HEK293 (cell line): Measurements from ENCODE around the gene AKAP8.

Experiments
- CTCF ChIA-PET: fragments of 350-600 bp; formaldehyde crosslinking; extraction: SDS; loops from one replicate; lab custom pipeline; 2021; ENCODE audit warnings: antibody characterized with exemption; lab: Yijun Ruan, JAX
- POLR2A ChIA-PET: fragments of 300-600 bp; formaldehyde crosslinking; extraction: SDS; loops from one replicate; lab custom pipeline; 2020; ENCODE audit warnings: antibody characterized with exemption, inconsistent platforms; lab: Yijun Ruan, JAX
- H3K27ac ChIP-seq: fragments of 200-500 bp; sonication (Bioruptor generic); 2 replicates; pipeline ENCODE4 v1.5.1; 2014; ENCODE audit warnings: low read depth, low read length, control low read depth, inconsistent platforms; ENCODE audit errors: extremely low read depth
- H3K36me3 ChIP-seq, 2 experiments: fragments of 200-500 bp in 1 of 2; sonication (Bioruptor generic) in 1 of 2; 1 replicate in 1 of 2; 2 replicates in 1 of 2; pipeline ENCODE4 v1.5.1; 2014 to 2017; ENCODE audit warnings: inconsistent platforms in 2 of 2, low read length in 2 of 2; ENCODE audit not compliant: control insufficient read depth in 2 of 2, insufficient read depth in 1 of 2
- H3K4me1 ChIP-seq: fragments of 200-500 bp; sonication (Bioruptor generic); 2 replicates; pipeline ENCODE4 v1.5.1; 2014; ENCODE audit warnings: mild to moderate bottlenecking, low read length, inconsistent platforms; ENCODE audit not compliant: control insufficient read depth, insufficient read depth
- H3K4me3 ChIP-seq: 2 replicates; pipeline ENCODE4 v1.5.1; 2011; ENCODE audit warnings: low read depth, mild to moderate bottlenecking, control low read depth, low read length, moderate library complexity
- H3K9me3 ChIP-seq: fragments of 200-500 bp; sonication (Bioruptor generic); 2 replicates; pipeline ENCODE4 v1.5.1; 2014; ENCODE audit warnings: low read depth, low read length, inconsistent platforms; ENCODE audit not compliant: control insufficient read depth, insufficient read depth
- EGR2 ChIP-seq: fragments of 450-650 bp; formaldehyde crosslinking; IDR thresholded peaks from 2 replicates; pipeline ENCODE4 v1.5.1; 2016; ENCODE audit warnings: low read depth, missing biosample characterization, missing genetic modification characterization
- HOXC10 ChIP-seq: sonication (generic); formaldehyde crosslinking; IDR thresholded peaks from 2 replicates; pipeline ENCODE4 v1.8.1; 2023; ENCODE audit warnings: mild to moderate bottlenecking, missing genetic modification reagents
- KLF7 ChIP-seq: fragments of 450-650 bp; formaldehyde crosslinking; IDR thresholded peaks from 2 replicates; pipeline ENCODE4 v1.5.1; 2016; ENCODE audit warnings: missing biosample characterization, missing genetic modification characterization, borderline replicate concordance
- PRDM1 ChIP-seq: fragments of 450-650 bp; formaldehyde crosslinking; IDR thresholded peaks from 2 replicates; pipeline ENCODE4; 2016; ENCODE audit warnings: missing biosample characterization, missing genetic modification characterization
- YY2 ChIP-seq: fragments of 450-650 bp; formaldehyde crosslinking; IDR thresholded peaks from 2 replicates; pipeline ENCODE4 v1.5.1; 2016; ENCODE audit warnings: missing biosample characterization, missing genetic modification characterization
- ZFHX2 ChIP-seq: fragments of 450-650 bp; formaldehyde crosslinking; conservative IDR thresholded peaks from 2 replicates; pipeline ENCODE4 v1.5.1; 2016; ENCODE audit warnings: missing biosample characterization, missing genetic modification characterization
- ZNF114 ChIP-seq: fragments of 450-650 bp; formaldehyde crosslinking; IDR thresholded peaks from 2 replicates; pipeline ENCODE4 v1.5.0; 2017; ENCODE audit warnings: missing biosample characterization, missing genetic modification characterization
- ZNF140 ChIP-seq: fragments of 450-650 bp; formaldehyde crosslinking; IDR thresholded peaks from 2 replicates; pipeline ENCODE4 v1.5.1; 2016; ENCODE audit warnings: missing biosample characterization, missing genetic modification characterization
- ZNF174 ChIP-seq: fragments of 450-650 bp; formaldehyde crosslinking; IDR thresholded peaks from 2 replicates; pipeline ENCODE4 v1.5.0; 2017; ENCODE audit warnings: missing biosample characterization, mild to moderate bottlenecking, missing genetic modification characterization
- ZNF23 ChIP-seq: fragments of 450-650 bp; formaldehyde crosslinking; IDR thresholded peaks from 2 replicates; pipeline ENCODE4 v1.5.1; 2016; ENCODE audit warnings: missing biosample characterization, missing genetic modification characterization, borderline replicate concordance
- ZNF24 ChIP-seq: fragments of 450-650 bp; formaldehyde crosslinking; IDR thresholded peaks from 2 replicates; pipeline ENCODE4 v1.5.1; 2016; ENCODE audit warnings: missing biosample characterization, missing genetic modification characterization
- ZNF398 ChIP-seq: fragments of 450-650 bp; formaldehyde crosslinking; IDR thresholded peaks from 2 replicates; pipeline ENCODE4 v1.5.1; 2017; ENCODE audit warnings: missing biosample characterization, missing genetic modification characterization
- ZNF473 ChIP-seq: fragments of 450-650 bp; formaldehyde crosslinking; IDR thresholded peaks from 2 replicates; pipeline ENCODE4 v1.5.1; 2017; ENCODE audit warnings: missing biosample characterization, missing genetic modification characterization
- ZNF521 ChIP-seq: fragments of 450-650 bp; formaldehyde crosslinking; IDR thresholded peaks from 2 replicates; pipeline ENCODE4 v1.5.1; 2017; ENCODE audit warnings: missing biosample characterization, mild to moderate bottlenecking, missing genetic modification characterization
- ZNF549 ChIP-seq: fragments of 450-650 bp; IDR thresholded peaks from 2 replicates; pipeline ENCODE4 v1.5.1; 2018; ENCODE audit warnings: missing biosample characterization, missing genetic modification characterization, mild to moderate bottlenecking, inconsistent platforms, moderate library complexity
- ZNF580 ChIP-seq: fragments of 450-650 bp; formaldehyde crosslinking; IDR thresholded peaks from 2 replicates; pipeline ENCODE4 v1.5.1; 2016; ENCODE audit warnings: missing biosample characterization, missing genetic modification characterization
- ZNF600 ChIP-seq: fragments of 450-650 bp; formaldehyde crosslinking; IDR thresholded peaks from 2 replicates; pipeline ENCODE4 v1.5.1; 2016; ENCODE audit warnings: missing biosample characterization, missing genetic modification characterization
- ZNF626 ChIP-seq: fragments of 450-650 bp; sonication (Bioruptor Pico); formaldehyde crosslinking; IDR thresholded peaks from 2 replicates; pipeline ENCODE4 v1.5.1; 2018; ENCODE audit warnings: missing biosample characterization, missing genetic modification characterization, inconsistent platforms
- ZSCAN18 ChIP-seq: fragments of 450-650 bp; formaldehyde crosslinking; IDR thresholded peaks from 2 replicates; pipeline ENCODE4 v1.5.1; 2016; ENCODE audit warnings: missing biosample characterization, missing genetic modification characterization
- ZXDB ChIP-seq: fragments of 450-650 bp; formaldehyde crosslinking; IDR thresholded peaks from 2 replicates; pipeline ENCODE4 v1.5.1; 2016; ENCODE audit warnings: missing biosample characterization, missing genetic modification characterization
- TF ChIP-seq, protein P1 (sequence below): fragments of 450-650 bp; IDR thresholded peaks from 2 replicates; pipeline ENCODE4 v1.5.1; 2018; ENCODE audit warnings: missing biosample characterization, mild to moderate bottlenecking, missing genetic modification characterization
- TF ChIP-seq, protein P2 (sequence below): fragments of 450-650 bp; formaldehyde crosslinking; IDR thresholded peaks from 2 replicates; pipeline ENCODE4 v1.5.1; 2016; ENCODE audit warnings: missing biosample characterization, missing genetic modification characterization
- TF ChIP-seq, protein P3 (sequence below): fragments of 450-650 bp; formaldehyde crosslinking; IDR thresholded peaks from 2 replicates; pipeline ENCODE4 v1.5.1; 2016; ENCODE audit warnings: missing biosample characterization, missing genetic modification characterization

Gene AKAP8

GRCh38 chr19:15381864-15382263, 2.3 kb upstream of the AKAP8 start:
- Histone ChIP-seq H3K4me3 (no peak overlapping the region), H3K4me1 (peaks cover 4% of the 10 kb centered on the region), H3K36me3 (peaks cover 14 to 30% of the 10 kb centered on the region in 2 experiments; a peak in 2 of 3 replicates), H3K27ac (no peak overlapping the region), H3K9me3 (no peaks in the 10 kb centered on the region)
- ChIA-PET POLR2A (no interaction called here), CTCF (no interaction called here)
- no peak for TF ChIP-seq ZNF174 (tag by site-specific recombination)
- no peak for TF ChIP-seq ZNF473
- no peak for TF ChIP-seq YY2 (tag by site-specific recombination)
- TF ChIP-seq ZNF580 (tag by site-specific recombination): no peak
- TF ChIP-seq ZNF398 (tag by site-specific recombination): no peak
- no peak for TF ChIP-seq ZNF521 (tag by site-specific recombination)
- TF ChIP-seq ZSCAN18: no peak
- TF ChIP-seq ZFHX2: peak; percentile 69
- TF ChIP-seq ZNF24: no peak
- no peak for TF ChIP-seq ZNF140 (tag by site-specific recombination)
- TF ChIP-seq ZNF626 (tag by site-specific recombination): no peak
- TF ChIP-seq ZNF600 (tag by site-specific recombination): peak; percentile 60
- TF ChIP-seq KLF7 (tag by site-specific recombination): no peak
- no peak for TF ChIP-seq ZNF114 (tag by site-specific recombination)
- peak; percentile 79 for TF ChIP-seq EGR2 (tag by site-specific recombination)
- TF ChIP-seq HOXC10: no peak
- TF ChIP-seq ZXDB (tag by site-specific recombination): no peak
- no peak for TF ChIP-seq ZNF549 (tag by site-specific recombination)
- no peak for TF ChIP-seq ZNF23 (tag by site-specific recombination)
- TF ChIP-seq, protein P1, sequence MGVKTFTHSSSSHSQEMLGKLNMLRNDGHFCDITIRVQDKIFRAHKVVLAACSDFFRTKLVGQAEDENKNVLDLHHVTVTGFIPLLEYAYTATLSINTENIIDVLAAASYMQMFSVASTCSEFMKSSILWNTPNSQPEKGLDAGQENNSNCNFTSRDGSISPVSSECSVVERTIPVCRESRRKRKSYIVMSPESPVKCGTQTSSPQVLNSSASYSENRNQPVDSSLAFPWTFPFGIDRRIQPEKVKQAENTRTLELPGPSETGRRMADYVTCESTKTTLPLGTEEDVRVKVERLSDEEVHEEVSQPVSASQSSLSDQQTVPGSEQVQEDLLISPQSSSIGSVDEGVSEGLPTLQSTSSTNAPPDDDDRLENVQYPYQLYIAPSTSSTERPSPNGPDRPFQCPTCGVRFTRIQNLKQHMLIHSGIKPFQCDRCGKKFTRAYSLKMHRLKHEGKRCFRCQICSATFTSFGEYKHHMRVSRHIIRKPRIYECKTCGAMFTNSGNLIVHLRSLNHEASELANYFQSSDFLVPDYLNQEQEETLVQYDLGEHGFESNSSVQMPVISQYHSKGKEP (tag by site-specific recombination): no peak

GRCh38 chr19:15381429-15381828, 1.8 kb upstream of the AKAP8 start:
- TF ChIP-seq, protein P2, sequence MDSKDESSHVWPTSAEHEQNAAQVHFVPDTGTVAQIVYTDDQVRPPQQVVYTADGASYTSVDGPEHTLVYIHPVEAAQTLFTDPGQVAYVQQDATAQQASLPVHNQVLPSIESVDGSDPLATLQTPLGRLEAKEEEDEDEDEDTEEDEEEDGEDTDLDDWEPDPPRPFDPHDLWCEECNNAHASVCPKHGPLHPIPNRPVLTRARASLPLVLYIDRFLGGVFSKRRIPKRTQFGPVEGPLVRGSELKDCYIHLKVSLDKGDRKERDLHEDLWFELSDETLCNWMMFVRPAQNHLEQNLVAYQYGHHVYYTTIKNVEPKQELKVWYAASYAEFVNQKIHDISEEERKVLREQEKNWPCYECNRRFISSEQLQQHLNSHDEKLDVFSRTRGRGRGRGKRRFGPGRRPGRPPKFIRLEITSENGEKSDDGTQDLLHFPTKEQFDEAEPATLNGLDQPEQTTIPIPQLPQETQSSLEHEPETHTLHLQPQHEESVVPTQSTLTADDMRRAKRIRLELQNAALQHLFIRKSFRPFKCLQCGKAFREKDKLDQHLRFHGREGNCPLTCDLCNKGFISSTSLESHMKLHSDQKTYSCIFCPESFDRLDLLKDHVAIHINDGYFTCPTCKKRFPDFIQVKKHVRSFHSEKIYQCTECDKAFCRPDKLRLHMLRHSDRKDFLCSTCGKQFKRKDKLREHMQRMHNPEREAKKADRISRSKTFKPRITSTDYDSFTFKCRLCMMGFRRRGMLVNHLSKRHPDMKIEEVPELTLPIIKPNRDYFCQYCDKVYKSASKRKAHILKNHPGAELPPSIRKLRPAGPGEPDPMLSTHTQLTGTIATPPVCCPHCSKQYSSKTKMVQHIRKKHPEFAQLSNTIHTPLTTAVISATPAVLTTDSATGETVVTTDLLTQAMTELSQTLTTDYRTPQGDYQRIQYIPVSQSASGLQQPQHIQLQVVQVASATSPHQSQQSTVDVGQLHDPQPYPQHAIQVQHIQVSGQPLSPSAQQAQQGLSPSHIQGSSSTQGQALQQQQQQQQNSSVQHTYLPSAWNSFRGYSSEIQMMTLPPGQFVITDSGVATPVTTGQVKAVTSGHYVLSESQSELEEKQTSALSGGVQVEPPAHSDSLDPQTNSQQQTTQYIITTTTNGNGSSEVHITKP (tag by site-specific recombination): 0 out of 2 replicates have a peak, but pooled peaks have one; percentile 31
- TF ChIP-seq, protein P3, sequence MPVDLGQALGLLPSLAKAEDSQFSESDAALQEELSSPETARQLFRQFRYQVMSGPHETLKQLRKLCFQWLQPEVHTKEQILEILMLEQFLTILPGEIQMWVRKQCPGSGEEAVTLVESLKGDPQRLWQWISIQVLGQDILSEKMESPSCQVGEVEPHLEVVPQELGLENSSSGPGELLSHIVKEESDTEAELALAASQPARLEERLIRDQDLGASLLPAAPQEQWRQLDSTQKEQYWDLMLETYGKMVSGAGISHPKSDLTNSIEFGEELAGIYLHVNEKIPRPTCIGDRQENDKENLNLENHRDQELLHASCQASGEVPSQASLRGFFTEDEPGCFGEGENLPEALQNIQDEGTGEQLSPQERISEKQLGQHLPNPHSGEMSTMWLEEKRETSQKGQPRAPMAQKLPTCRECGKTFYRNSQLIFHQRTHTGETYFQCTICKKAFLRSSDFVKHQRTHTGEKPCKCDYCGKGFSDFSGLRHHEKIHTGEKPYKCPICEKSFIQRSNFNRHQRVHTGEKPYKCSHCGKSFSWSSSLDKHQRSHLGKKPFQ: no peak
- TF ChIP-seq PRDM1 (tag by site-specific recombination): peak; percentile 91
- peaks cover 10 to 26% of the 10 kb centered on the region in 2 experiments; a peak in 2 of 3 replicates for H3K36me3 ChIP-seq
- CTCF ChIA-PET: no interaction called here
- no peaks in the 10 kb centered on the region for H3K9me3 ChIP-seq
- no peak overlapping the region for H3K27ac ChIP-seq
- no peak overlapping the region for H3K4me3 ChIP-seq
- peaks cover 6% of the 10 kb centered on the region for H3K4me1 ChIP-seq
- POLR2A ChIA-PET: no interaction called here
